ENCODE results near the gene MBNL1.

The MBNL1 gene

DNA sequence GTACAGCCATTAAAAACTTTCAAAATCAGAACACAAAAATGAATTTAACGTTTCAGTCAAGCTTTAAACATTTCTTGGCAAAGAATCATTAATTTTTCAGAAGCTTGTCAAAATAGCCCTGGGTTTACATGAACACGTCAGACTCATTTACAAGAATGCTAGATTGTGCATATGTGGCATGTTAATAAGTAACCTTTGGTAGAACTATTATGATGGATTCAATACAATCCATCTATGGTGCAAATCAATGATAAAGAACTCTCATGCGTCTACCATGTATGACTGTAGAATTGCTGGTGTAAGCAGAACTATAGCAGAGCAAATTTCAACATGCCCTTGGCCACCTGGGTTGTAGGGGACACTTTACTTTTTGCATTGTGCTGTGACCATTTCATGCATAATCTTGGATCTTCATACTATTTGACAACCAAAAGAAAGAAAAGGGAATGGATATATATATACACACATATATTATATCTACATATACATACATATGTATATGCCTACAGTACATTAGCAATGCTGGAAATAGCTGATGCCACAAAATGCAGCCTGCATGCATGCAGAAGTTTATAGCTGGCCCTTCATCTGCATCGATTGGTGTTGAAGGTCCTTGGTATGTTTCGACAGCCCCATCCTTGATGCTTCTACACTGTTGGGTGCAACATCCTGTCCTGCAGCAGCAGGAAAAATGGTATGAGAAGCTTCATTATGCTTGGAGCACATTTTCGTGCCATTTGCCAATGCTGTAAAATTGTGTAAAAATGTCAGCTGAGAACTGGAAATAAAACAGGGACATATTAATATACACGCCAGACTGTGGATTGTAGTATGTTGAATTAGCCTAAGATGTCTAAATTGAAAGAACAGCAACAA, 189.0 kb downstream of the MBNL1 start:
- FAIRE-seq: no peak

DNA sequence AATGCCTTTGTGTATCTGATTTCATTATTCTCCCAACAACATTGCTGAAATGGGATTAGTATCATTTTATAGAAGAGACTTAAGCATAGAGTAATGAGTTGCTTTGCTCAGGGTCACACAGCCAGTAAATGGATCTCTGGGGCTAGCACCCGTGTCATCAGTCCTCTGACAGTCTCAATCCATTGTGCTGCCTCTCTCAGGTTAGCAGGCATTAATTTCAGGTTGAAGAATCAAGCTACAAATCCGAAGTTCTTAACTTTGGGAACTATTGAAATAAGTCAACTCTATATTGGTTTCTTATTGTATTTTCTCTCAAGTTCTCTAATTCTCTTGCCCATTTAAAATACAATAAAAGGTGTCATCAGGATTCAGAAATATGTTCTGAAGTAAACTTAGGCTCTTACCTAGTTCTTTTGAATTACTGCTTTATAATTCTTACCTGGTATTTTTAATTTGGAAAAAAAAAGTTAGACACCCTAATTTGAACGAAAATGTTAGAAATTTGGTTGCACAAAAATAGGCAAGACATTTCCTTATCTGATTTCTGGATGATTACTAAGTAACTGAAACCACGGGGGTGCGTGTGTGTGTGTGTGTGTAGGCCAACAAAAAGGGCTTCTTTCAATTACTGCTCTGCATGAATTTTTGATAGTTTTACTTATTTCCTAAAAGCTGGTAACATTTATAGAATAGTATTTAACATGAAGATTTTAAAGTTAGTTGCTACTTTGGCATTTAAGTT, 189.8 kb downstream of the MBNL1 start:
- no peak for FAIRE-seq

DNA sequence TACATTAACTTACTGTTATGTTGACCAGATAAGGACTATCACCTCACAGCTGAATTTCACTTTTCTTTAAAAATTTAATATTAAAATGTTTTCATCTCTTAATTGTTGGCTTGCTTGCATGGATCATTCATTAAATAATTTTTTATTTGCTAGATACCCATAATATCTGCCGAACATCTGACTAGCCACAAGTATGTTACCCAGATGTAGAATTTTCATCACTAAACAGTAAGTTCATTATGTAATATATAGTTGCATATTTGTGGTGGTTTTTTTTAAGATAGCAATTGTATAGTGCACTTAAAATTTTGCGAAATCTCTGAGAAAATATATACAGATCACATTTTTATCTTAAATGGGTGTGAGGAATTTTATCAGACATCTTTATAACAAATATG, 190.4 kb downstream of the MBNL1 start:
- FAIRE-seq: no peak

DNA sequence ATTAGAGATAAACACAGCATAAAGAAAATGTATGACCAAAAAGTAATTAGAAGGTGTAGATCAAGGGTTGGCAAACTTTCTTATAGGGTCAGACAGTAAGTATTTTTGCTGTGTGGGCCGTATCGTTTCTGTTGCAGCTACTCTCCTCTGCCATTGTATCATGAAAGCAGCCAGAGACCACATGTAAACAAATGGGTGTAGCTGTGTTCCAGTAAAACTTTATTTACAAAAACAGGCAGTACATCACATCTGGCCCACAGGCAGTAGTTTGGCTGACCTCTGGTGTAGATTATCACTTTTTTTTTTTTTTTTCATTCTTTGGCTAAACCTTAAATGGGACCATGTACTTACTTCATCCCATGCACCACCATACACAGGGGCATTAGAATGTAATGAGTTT, 190.8 kb downstream of the MBNL1 start:
- no peak for FAIRE-seq

DNA sequence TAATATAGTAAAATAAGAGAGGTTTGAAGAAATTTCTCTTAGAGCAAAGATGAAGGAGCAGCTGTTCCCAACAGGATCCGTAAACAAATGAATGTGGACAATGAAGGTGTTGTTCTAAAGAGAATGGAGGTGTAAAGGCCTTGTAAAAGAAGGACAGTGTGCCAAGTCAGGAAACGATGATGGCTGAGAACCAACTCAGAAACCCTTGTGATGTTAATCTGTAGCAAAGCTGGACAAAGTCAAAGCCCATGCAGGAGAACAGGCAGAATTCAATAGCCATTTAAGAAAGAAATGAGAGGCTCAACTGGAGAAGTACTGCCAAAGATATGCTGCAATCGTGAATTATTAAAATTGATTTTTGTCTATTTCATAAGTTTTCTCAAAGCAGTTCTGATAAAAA, 192.2 kb downstream of the MBNL1 start:
- no peak for FAIRE-seq

DNA sequence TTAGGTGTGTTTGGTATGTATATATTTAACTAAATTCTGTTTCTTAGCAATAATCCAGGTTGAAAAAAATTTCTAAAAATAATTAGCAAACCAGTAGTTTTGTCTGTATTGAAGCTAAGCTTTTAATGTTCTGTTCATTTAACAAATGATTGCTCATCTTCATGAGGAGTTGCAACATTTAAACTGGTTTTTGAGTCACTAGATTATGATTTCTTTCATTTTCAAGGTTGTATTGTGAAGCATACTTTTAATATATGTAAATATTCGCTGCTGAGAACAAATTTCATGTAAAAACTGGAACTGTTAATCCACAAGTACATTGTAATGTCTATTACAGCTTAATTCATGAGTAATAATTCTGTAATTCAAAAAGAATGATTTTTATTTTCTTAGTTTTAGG, 192.7 kb downstream of the MBNL1 start:
- no peak for FAIRE-seq

DNA sequence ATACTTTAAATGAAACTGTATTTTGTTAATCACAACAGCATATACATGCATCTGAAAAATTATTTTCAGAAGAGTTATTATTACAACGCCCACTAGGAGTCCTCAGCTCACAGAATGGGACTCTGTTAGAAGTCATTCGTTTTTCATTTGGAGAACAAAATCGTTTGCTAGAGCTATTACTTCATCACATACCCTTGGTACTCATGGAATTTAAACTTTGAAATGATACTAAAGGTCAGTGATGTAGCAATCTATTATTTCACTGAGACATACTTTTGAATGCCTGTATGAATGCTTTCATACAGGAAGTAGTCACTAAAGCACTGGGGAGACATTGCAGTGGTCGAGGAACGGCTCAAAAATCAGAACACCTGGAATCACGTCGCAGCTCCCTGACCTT, 198.1 kb downstream of the MBNL1 start:
- peak; percentile 58 for FAIRE-seq

DNA sequence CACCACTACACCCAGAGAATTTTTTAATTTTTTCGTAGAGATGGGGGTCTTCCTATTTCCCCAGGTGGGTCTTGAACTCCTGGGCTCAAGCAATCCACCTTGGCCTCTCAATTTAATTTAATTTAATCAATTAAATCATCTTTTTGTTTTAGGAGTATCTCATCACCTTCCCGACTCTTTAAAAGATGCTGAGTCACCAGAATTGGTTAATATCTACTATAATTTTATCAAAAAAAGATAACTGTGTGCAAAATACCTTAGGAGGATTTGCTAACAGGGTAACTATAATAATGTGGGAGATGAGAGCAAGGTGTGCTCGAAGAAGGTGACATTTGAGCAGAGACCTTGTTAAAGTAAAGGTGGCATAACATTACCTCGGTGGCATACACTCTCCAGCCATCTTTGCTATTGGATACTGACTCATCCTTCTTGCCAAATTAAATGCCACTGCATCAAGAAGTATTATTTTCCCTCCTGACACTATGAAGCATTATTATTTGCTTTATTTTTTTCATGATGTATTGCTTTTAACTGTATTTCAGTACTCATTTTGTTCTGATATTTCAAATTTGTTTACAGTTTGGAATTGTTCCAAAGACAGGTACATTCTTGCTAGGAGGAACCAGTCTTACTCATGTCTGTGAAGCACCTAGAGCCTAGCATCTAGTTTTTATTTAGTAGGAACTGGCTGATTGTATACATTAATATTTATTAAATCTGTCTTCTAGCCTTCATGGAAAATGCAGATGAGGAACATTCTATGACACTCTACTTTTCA, 200.7 kb downstream of the MBNL1 start:
- no peak for FAIRE-seq

DNA sequence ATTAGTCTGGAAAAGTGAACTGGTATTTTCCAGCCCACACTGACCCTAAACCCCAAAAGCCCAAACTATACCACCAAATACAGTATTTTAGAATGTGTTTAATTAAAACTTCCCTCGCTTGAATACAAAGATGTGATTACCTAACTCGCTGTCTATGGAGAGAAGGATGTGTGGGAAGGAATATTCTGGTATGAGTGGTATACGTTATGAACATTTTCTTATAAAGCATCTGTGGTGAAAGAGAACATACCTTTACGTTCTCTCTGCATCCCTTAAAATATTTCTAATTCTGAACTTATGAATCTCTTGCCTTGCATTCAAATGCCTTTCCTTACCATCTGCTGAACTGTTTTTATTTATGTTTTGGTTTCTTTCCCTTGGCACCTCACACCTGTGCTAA, 201.4 kb downstream of the MBNL1 start:
- no peak for FAIRE-seq

DNA sequence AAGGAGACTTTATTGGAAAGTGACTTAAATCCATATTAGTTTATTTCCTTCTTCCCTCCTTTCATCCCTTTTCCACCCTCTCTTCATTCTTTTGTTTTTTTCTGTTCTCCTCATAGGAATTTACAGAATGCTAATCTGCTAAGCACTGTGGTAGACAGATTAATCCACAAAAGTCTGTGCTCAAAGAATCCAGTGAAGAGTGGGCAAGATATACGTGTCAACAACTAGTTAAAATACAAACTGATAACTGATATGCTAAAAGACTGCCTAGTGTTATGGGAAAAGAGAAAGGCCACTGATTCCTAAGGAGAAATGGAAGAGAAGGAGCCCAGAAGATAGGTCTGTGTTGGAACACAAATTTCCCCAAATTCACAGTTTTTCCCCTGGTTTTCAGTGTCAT, 202.2 kb downstream of the MBNL1 start:
- FAIRE-seq: no peak

DNA sequence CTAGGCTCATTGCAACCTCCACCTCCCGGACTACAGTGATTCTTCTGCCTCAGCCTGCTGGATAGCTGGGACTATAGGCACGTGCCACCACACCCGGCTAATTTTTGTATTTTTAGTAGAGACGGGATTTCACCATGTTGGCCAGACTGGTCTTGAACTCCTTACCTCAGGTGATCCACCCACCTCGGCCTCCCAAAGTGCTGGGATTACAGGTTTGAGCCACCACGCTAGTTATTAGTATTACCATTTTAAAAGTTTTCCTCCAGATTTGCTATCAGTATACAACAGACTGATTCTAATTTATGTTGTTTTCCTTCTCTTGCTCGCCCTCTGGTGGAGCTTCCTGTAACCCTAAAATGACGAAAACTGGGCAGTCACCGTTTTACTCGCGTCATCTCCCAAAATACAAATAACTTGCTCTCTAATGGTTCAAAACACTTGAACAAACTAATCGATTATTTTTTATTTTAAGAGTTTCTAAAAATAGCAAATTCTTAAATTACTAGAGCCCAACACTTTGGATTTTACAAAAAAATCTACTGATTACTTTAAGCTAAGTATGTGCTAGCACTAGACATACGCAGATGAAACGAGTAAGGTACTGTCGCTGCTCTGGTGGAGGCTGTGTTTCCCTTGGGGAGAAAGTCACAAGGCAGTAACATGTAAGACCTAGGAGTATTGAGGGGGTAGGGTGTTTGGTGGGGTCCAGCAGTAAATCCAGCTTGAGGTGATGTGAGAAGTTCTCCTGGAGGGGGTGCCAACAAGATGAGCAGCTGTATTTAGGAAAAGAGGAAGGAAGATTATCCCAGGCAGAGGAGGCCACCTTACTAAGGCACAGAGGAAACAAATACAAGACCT, 203.3 kb downstream of the MBNL1 start:
- peak; percentile 77 for FAIRE-seq

DNA sequence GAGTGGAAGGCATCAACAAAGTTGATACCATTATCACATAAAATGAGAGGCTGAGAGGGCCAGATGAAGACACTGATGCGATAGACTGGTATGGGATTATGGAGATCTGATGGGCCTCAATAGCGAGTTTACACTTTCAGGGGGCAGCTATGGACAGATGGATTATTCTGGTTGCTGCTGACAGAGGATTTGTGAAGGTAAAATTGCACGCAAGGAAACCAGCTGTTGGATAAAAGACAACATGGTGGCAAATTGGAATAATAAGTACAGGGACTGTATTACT, 203.9 kb downstream of the MBNL1 start:
- no peak for FAIRE-seq

DNA sequence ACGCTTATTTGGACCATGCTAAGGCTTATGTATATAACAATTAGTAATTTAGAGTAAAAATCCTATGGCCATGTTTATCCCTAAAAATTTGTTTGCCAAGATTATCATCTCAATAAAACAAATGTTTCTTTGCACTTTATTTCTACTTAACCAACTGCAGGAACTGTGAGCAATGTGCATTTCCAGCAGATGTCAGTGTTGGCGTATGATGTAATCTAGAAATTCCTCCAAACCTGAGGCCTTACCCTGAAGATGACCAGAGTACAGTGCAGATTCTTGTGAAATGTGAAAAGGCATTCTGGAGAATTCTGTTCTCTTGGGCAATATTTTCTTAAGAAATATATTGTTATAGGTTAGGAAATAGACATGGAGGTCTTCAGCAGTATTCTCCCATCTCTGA, 205.9 kb downstream of the MBNL1 start:
- no peak for FAIRE-seq

DNA sequence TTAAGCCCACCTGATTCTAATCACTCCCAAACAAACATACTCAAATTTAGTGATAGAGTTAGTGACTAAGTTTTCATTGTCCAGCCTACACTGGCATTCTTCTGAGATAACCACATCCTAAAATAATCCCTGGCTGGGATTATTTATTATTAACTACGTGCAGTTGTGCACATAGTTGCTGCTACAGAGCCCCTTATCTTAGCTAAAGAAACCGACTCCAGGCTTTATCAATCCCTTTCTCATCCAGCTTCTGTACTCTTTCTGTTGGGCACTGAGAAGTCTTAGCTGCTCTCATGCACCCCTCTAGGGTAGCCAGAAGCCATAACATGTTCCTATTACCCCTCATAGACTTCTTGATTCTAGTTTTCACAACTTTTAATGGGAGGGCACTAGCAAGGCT, 208.7 kb downstream of the MBNL1 start:
- FAIRE-seq: no peak

DNA sequence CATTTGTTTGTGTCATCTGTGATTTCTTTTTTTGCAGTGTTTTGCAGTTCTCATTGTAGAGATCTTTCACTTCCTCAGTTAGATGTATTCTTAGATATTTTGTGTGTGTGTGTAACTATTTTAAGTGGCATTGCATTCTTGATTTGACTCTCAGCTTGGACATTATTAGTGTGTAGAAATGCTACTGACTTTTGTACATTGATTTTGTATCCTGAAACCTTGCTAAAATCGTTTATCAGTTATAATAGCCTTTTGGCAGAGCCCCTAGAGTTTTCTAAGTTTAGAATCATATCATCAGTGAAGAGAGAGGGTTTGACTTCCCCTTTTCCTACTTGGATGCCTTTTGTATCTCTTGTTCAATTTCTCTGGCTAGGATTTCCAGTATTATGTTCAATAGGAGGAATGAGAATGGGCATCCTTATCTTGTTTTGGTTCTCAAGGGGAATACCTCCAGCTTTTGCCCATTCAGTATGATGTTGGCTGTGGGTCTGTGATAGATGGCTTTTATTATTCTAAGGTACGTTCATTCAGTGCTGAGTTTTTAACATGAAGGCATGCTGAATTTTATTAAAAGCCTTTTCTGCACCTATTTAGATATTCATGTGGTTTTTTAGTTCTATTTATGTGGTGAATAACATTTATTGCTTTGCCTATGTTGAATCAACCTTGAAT, 211.7 kb downstream of the MBNL1 start:
- no peak for FAIRE-seq

DNA sequence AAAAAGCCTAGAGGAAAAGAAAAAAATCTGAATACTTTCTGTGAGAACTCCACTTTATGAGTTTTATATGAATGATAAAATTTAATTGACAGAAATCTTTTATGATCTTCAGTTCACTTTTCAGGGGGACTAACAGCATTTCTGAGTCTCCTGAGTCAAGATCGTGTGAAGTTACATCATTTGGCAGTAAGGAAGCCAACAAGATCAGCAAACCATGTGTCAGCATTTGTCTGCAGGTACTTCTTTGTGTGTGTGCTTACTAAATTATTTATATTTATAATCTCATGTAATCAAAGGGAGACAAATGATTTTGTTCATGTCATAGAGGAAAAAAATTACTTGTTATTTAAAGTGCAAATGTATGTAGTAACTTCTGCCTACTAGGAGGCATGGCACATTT, 217.6 kb downstream of the MBNL1 start:
- FAIRE-seq: no peak

DNA sequence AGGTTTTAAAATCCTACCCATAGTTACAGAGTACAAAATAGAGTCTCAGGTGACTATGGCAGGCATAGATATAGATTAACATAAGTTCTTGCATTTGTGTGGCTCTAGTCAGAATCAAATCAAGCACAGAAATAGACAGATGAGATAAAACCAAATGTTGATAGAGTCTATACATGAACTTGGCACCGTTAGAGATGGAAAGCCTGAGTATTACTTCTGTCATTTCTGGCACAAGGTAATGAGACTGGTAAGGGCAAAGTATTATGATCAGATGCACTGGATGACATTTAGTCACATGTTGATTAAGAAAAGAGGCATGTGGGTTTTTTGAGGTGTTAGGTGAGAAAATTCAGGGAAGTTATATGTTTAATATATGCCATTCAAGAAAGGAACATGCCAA, 219.7 kb downstream of the MBNL1 start:
- no peak for FAIRE-seq

DNA sequence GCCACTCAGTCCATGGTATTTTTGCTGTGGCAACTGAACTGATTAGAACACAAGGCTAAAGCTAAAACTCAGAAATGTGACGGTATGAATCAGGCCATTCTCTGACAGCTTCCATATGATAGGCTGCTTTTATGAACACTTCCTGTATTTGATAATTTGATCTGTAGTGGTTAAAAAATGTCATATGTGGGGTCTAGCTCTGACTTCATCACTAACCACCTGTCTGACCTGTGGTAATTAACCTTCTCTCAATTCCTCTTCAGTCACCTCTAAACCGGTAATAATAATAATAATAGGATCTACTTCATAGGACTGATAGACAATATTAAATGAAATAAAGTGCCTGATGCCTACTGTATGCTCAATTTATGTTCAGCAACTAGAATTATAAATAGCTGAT, 223.2 kb downstream of the MBNL1 start:
- no peak for FAIRE-seq

DNA sequence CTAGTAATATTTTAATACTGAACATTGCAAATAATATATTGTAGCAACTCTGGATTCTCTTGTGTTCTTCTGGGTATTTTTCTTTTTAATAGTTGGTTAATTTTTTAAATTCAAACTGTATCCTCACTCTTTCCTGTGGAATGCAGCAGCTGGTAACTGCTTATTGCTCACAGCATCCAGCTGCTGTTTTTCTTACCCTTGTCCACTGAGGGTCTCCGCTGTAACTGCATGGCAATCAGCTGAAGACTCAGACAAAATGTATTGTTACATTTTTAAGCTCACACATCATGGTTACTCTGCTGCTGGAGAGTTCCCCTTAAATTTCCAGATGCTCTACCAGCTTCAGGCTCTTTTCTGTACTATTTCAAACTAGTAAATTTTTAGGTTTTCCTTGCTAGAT, 227.6 kb downstream of the MBNL1 start:
- no peak for FAIRE-seq

DNA sequence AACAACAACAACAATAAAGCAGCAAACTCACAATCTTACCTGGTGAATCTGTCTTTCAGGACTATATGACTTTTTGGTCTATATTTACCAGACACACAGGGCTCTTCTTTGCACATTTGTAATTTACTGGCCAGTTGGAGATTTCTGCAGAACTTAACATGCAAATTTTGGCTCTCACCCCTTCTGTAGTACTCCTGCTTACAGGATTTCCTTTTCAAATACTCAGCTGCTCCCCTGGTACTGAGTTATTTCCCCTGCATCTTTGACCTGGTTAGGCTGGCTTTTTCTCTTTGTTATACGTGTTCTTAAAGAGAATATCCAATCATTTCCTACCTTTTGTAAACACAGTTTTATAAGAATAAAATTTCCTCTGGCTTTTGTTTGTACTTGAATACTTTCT, 228.0 kb downstream of the MBNL1 start:
- FAIRE-seq: no peak

DNA sequence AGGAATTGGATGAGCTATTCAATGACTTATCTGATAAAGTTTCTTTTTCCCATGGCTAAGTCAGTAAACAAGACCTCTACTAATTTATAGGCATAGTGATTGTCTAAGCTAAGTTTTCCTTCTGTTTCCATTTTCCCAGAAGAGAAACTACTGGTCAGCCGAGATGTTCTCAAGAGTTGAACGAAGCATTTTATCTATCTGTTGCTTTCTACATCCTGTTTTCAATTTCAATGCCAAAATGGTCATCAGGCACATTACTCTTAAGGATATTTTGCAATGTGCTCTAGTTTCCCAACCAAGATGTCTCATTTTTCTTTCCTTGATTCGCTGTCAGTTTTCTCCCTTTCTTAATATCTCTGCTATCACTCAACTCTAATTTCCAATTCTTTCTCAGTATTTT, 228.7 kb downstream of the MBNL1 start:
- no peak for FAIRE-seq

DNA sequence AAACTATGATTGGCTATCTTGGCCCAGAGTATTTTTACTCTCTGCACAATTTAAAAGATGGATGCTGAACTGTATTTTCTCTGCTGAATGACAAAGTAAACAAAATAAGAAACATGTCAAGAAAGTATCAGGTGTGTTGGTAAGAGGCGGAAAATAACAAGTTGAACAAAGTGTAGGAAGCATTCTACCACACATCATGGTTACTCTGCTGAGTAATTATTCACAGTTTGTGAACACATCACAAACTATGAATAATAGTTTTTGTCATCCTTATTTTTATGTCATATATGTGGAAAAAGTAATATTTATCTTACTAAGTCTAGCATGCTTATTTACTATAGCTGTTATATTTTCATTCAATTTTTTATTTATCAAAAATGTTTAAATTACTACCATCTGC, 229.2 kb downstream of the MBNL1 start:
- no peak for FAIRE-seq

Measured in G401.6 (cell line).